COR-L47 (cell line): ENCODE results near the gene DGCR8.

Experiments
- DNase-seq: peaks from one replicate; lab custom pipeline; 2025; lab: John Stamatoyannopoulos, UW

The DGCR8 gene

DNA sequence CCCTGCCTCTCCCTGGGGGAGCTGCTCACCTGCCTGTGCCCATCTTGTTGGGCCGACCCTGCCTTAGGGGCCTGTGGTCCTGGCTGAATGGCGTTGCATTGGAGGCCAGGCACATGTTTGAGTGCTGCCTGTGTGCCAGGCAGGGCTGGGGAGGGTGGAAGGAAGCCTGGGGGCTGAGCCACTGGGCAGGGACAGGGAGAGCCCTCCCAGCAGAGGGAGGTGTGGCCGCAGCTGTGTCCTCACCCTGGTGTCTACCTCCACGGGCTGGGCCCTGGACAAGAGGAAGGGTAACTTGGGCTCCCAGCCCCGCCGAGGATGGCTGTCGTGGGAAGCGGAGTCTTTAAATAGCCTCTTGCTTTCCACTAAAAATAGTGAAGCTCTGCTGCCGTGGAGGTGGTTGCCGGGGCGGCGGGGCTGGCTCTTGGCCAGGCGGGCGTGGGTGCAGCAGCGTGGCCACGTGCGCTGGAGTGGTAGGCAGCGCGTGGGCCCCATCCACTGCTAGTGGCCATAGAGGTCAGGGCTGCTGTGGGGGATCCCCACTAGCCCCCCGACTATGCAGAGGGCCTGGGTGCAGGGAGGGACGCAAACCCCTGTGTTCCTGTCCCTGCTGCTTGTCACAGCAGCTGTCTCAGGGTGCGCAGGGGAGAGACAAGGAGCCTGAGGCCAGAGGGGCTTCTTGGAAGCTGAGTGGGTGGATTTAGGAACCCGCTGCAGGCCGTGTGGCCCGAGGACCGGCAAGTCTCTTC, 57.8 kb downstream of the DGCR8 start:
- no peak for DNase-seq

DNA sequence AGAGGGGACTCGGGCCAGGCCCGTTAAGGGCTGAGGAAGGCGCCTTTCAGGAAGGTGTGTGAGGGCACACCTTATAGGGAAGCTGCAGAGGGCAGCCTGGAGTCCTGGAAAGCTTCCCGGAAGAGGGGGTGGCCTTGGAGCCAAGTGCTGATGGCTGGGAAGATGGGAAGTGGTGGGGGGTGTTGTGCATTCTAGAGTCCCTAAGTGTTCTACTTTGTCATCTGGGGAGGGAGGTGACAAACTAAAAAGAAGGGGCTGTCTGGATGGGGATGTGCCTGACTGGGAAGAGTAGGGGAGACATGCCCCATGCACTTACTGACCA, 58.3 kb downstream of the DGCR8 start:
- no peak for DNase-seq

DNA sequence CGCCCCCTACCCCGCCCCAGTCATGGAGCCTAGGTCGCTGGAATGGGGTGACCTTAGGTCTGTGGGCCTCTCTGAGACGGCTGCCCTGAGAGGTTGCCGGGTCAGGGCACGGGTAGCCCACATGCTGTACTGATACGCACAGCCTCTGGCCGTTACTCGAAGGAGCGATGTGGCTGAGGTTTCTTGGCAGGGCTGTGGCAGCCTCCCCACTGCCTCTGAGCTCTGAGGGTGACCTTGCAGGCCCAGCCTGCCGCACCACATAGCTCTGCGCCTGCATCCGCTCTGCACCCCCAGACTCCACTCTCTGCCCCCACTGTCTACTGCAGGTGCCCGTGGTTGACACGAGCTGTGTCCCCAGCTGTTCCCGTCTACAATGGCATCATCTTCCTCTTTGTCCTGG, 58.8 kb downstream of the DGCR8 start:
- DNase-seq = no peak

GRCh38 chr22:20139391-20140106, 59.5 kb downstream of the DGCR8 start:
- DNase-seq = no peak

GRCh38 chr22:20140107-20140445, 60.0 kb downstream of the DGCR8 start:
- DNase-seq = no peak

GRCh38 chr22:20140521-20140964, 60.5 kb downstream of the DGCR8 start:
- DNase-seq = no peak

GRCh38 chr22:20141186-20142077, 61.4 kb downstream of the DGCR8 start:
- DNase-seq = no peak

DNA sequence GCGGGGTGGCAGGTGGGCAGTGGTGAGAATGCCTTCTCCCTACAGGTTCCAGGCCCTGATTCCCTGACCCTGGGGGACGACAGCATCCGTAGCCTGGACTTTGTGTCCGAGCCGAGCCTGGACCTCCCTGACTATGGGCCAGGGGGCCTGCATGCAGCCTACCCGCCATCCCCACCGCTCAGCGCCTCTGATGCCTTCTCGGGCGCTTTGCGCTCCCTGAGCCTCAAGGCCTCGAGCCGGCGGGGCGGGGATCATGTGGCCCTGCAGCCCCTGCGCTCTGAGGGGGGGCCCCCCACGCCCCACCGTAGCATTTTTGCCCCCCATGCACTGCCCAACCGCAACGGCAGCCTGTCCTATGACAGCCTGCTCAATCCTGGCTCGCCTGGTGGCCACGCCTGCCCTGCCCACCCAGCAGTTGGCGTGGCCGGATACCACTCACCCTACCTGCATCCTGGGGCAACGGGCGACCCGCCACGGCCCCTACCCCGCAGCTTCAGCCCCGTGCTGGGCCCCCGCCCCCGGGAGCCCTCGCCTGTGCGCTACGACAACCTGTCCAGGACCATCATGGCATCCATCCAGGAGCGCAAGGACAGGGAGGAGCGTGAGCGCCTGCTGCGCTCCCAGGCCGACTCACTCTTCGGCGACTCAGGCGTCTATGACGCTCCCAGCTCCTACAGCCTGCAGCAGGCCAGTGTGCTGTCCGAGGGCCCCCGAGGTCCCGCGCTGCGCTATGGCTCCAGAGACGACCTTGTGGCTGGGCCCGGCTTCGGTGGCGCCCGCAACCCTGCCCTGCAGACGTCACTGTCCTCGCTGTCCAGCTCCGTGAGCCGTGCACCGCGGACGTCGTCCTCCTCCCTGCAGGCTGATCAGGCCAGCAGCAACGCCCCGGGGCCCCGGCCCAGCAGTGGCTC, 62.9 kb downstream of the DGCR8 start:
- no peak for DNase-seq

GRCh38 chr22:20143883-20144665, 64.0 kb downstream of the DGCR8 start:
- no peak for DNase-seq

GRCh38 chr22:20145206-20145831, 65.3 kb downstream of the DGCR8 start:
- no peak for DNase-seq

GRCh38 chr22:20145832-20146223, 65.8 kb downstream of the DGCR8 start:
- no peak for DNase-seq

GRCh38 chr22:20146777-20147176, 66.7 kb downstream of the DGCR8 start:
- no peak for DNase-seq

GRCh38 chr22:20147237-20147988, 67.4 kb downstream of the DGCR8 start:
- no peak for DNase-seq

- no peak for DNase-seq
Measured at GRCh38 chr22:20148414-20148813, 68.4 kb downstream of the DGCR8 start.

DNA sequence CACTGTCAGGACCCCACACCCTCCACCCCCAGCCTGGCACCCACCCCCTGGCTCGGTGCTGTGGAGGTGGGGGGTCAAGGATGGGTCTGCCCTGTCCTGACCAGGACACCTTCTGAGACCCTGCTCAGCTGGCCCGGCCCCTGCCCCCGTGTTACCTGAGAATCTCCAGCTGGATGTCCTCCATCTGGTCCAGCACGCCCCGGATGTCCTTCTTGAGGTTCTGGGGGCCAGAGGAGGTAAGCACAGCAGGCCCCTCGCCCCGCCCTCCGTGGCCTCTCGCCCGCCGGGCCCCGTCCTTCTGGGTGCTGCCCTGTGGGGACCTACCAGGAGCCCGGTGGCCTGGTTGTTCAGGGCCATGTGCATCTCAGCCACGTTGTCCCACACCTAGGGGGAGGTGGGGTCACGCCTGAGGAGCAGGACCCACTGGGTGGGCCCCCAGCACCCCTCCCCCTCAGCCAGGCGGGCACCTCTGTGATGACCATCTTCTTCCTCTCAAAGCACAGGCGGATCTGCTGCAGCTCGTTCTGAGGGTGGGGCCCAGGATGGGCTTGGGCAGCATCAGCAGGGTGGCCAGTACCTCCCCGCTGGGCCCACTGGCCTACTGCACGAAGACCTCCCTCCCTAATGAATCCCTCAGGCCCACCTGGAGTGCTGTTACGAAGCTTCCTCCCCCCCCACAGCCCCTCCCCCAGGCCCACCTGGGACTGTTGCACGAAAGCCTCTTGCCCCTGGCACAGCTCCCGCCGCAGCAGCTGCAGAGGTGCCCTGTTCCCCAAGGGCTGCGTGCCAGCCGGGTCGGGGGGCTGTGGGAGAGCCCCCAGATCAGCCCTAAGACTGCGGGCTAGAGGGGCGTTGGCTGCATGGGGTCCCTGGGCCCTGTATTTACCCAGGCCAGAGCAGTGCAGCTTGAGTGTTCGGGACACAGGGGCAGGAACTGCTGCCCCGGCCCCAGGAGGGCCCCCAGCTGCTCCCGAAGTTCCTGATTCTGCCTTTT, 69.5 kb downstream of the DGCR8 start:
- no peak for DNase-seq

GRCh38 chr22:20150381-20151275, 70.6 kb downstream of the DGCR8 start, which contains the start of gene CCDC188:
CCDC188 (minus strand) TSS chr22:20151055; CDS start chr22:20150986, 69 bp downstream.
- no peak for DNase-seq

GRCh38 chr22:20151276-20151588, 71.2 kb downstream of the DGCR8 start:
- no peak for DNase-seq
